ENCODE data around the gene DYSF.

DNA sequence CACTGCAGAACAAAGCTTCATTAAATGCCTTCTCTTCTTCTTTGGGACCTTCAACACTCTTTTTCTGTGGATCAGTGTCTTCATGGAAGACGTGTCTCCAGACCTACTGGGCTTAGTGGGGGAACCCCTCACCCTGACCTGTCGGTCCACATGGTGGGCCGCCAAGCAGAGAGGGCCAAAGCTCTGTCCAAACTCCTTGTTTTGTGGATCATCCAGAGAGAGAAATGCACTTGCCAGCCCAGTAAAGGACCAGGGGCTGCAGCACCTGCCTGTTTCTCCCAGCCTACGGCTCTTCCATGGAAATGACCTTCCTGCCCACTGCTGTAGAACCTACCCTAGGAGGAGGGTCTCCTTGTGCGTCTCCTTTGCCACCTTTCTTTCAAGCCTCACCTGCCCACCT lies 25.9 kb downstream of the DYSF start:
- TF ChIP-seq POLR2AphosphoS5 (IDR thresholded peaks at IDR 0.05; ENCODE audit: borderline replicate concordance, low read depth, low read length) (no peak), EZH2 (IDR thresholded peaks at IDR 0.05) (no peak)

Data from SK-N-MC (cell line).